Bronchus fibroblast of lung (primary cell): ENCODE measurements around the gene SMARCAD1. TPM values are rescaled to one million over a fixed set of nuclear protein-coding genes. Genes with fewer than 3 reads are reported as not detected.

Source experiments
- total RNA-seq: library from RNA; depleted of rRNA; stranded (reverse); fragments of >200 nt; gene quantifications from 2 replicates; pipeline ENCODE4 v1.2.3, GENCODE V29; 2015

The SMARCAD1 gene, protein sequence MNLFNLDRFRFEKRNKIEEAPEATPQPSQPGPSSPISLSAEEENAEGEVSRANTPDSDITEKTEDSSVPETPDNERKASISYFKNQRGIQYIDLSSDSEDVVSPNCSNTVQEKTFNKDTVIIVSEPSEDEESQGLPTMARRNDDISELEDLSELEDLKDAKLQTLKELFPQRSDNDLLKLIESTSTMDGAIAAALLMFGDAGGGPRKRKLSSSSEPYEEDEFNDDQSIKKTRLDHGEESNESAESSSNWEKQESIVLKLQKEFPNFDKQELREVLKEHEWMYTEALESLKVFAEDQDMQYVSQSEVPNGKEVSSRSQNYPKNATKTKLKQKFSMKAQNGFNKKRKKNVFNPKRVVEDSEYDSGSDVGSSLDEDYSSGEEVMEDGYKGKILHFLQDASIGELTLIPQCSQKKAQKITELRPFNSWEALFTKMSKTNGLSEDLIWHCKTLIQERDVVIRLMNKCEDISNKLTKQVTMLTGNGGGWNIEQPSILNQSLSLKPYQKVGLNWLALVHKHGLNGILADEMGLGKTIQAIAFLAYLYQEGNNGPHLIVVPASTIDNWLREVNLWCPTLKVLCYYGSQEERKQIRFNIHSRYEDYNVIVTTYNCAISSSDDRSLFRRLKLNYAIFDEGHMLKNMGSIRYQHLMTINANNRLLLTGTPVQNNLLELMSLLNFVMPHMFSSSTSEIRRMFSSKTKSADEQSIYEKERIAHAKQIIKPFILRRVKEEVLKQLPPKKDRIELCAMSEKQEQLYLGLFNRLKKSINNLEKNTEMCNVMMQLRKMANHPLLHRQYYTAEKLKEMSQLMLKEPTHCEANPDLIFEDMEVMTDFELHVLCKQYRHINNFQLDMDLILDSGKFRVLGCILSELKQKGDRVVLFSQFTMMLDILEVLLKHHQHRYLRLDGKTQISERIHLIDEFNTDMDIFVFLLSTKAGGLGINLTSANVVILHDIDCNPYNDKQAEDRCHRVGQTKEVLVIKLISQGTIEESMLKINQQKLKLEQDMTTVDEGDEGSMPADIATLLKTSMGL
- 16.4 and 20.7 TPM in 2 replicates for total RNA-seq

DNA sequence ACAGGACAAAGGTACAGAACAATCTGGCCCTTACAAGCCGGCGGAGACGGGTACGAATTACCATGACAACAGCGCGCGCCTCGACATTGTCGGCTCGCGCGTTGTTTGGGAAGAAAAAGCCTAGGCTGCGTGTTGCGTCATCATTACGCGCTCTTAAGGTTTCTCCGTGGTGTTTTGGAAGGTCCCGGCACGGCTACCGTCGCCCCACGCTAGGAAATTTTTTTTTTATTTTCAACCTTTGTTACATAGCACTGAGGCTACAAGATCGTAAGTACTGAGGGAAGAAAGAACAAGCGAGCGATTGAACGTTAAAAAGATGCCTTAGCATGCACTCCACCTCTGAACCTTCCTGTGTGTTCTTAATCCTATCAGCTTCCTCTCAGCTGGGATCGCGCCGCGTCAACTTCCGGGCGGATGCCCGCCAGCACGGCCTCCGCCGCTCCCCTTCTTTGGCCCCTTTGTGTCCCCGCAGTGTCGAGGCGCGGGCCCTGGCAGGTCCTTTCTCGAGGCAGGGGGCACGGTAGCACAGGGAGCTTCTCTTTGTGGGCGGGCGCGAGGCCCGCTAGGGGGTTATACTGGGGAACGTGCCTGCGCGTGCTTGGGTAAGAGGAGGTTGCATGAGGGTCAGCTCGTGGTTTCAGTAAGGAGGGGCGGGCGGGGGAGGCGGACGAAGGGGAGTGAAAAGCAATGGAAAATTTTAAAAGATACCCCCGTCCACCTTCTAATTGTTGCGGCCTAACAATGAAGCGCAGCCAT, at the start of gene SMARCAD1:
SMARCAD1 (plus strand) TSS at position 397 of the 756 bp plus-strand sequence. CDS start 530 bp downstream, outside the sequence.

Other genes with a start within 250 kb of the SMARCAD1 start
- not detected in 2 replicates for gene HPGDS, start 135.0 kb downstream of the SMARCAD1 start, total RNA-seq
- 29.1 and 31.4 TPM in 2 replicates for gene PDLIM5, start 244.1 kb downstream of the SMARCAD1 start, total RNA-seq